WTC11 (cell line): ENCODE data around the gene NDRG2. TPM values are rescaled to one million over a fixed set of nuclear protein-coding genes. Genes with fewer than 3 reads are reported as not detected.

Experiments used
- ATAC-seq: fragments of 200-7000 bp; cut with Tn5 transposase; 2 replicates; pipeline ENCODE4 v1.10.0; 2021; ENCODE audit warnings: mild to moderate bottlenecking, moderate library complexity
- CTCF ChIA-PET: fragments of 300-600 bp; sonication (Branson Sonifier 250); formaldehyde crosslinking; loops from one replicate; lab custom pipeline; 2021; ENCODE audit warnings: antibody characterized with exemption; lab: Charles Lee
- POLR2A ChIA-PET: fragments of 350-600 bp; sonication (Branson Sonifier 250); formaldehyde crosslinking; loops from one replicate; lab custom pipeline; 2021; ENCODE audit warnings: antibody characterized with exemption; lab: Charles Lee
- DNase-seq: peaks from one replicate; pipeline ENCODE4 v3.0.0; 2021; ENCODE audit warnings: low spot score
- H3K27ac Mint-ChIP-seq: 2 replicates; pipeline ENCODE4 v1.8.0; 2021; ENCODE audit warnings: mixed read lengths
- H3K27me3 Mint-ChIP-seq: 2 replicates; pipeline ENCODE4 v1.8.0; 2021; ENCODE audit warnings: low read depth, mild to moderate bottlenecking, moderate library complexity, mixed read lengths
- H3K36me3 Mint-ChIP-seq: 2 replicates; pipeline ENCODE4 v1.8.0; 2021; ENCODE audit warnings: mixed read lengths
- H3K4me1 Mint-ChIP-seq: 2 replicates; pipeline ENCODE4 v1.8.0; 2022; ENCODE audit warnings: mixed read lengths
- H3K4me3 Mint-ChIP-seq: 2 replicates; pipeline ENCODE4 v1.8.0; 2021; ENCODE audit warnings: mild to moderate bottlenecking, moderate library complexity, mixed read lengths
- H3K9me3 Mint-ChIP-seq: 2 replicates; pipeline ENCODE4 v1.8.0; 2021; ENCODE audit warnings: mixed read lengths
- ATF3 ChIP-seq: sonication (generic); formaldehyde crosslinking; conservative IDR thresholded peaks from 2 replicates; pipeline ENCODE4 v1.8.1; 2022; ENCODE audit warnings: mild to moderate bottlenecking, missing genetic modification reagents
- CTCF ChIP-seq: fragments of 200-600 bp; IDR thresholded peaks from 2 replicates; pipeline ENCODE4 v1.8.0; 2022; ENCODE audit warnings: antibody characterized with exemption
- E2F4 ChIP-seq: sonication (generic); formaldehyde crosslinking; IDR thresholded peaks from 2 replicates; pipeline ENCODE4 v1.8.1; 2022; ENCODE audit warnings: low read depth, mild to moderate bottlenecking, moderate library complexity, missing genetic modification reagents, borderline replicate concordance
- EMX1 ChIP-seq: fragments of 250-450 bp; sonication (Bioruptor Pico); IDR thresholded peaks from 2 replicates; pipeline ENCODE4 v1.8.0; 2021; ENCODE audit warnings: mild to moderate bottlenecking
- FOXJ3 ChIP-seq: sonication (generic); formaldehyde crosslinking; IDR thresholded peaks from 2 replicates; pipeline ENCODE4 v1.9.0; 2021; ENCODE audit warnings: missing genetic modification reagents, mild to moderate bottlenecking, borderline replicate concordance
- FOXP4 ChIP-seq: sonication (generic); formaldehyde crosslinking; IDR thresholded peaks from 2 replicates; pipeline ENCODE4 v1.8.0; 2022; ENCODE audit warnings: mild to moderate bottlenecking, missing genetic modification reagents
- GRHL2 ChIP-seq: fragments of 250-450 bp; sonication (Bioruptor Pico); IDR thresholded peaks from 2 replicates; pipeline ENCODE4 v1.8.0; 2022; ENCODE audit warnings: mild to moderate bottlenecking, moderate library complexity; ENCODE audit not compliant: insufficient replicate concordance, severe bottlenecking
- GTF2I ChIP-seq: fragments of 250-450 bp; sonication (Bioruptor Pico); conservative IDR thresholded peaks from 2 replicates; pipeline ENCODE4 v1.4.0; 2021; ENCODE audit warnings: mild to moderate bottlenecking
- HMGA2 ChIP-seq: fragments of 250-450 bp; sonication (Bioruptor Pico); IDR thresholded peaks from 2 replicates; pipeline ENCODE4 v1.4.0; 2021; ENCODE audit warnings: mild to moderate bottlenecking, moderate library complexity
- JUN ChIP-seq: sonication (generic); formaldehyde crosslinking; IDR thresholded peaks from 2 replicates; pipeline ENCODE4 v1.8.0; 2023; ENCODE audit warnings: mild to moderate bottlenecking, missing genetic modification reagents
- NR3C1 ChIP-seq: sonication (generic); formaldehyde crosslinking; conservative IDR thresholded peaks from 2 replicates; pipeline ENCODE4 v1.8.1; 2023; ENCODE audit warnings: low read depth, mild to moderate bottlenecking, missing genetic modification reagents
- OVOL2 ChIP-seq: fragments of 250-450 bp; sonication (Bioruptor Pico); IDR thresholded peaks from 2 replicates; pipeline ENCODE4 v1.9.0; 2021; ENCODE audit warnings: mild to moderate bottlenecking, borderline replicate concordance
- RELA ChIP-seq: sonication (generic); formaldehyde crosslinking; IDR thresholded peaks from 2 replicates; pipeline ENCODE4 v1.8.1; 2022; ENCODE audit warnings: missing genetic modification reagents, mild to moderate bottlenecking, borderline replicate concordance
- SMAD4 ChIP-seq: sonication (generic); formaldehyde crosslinking; IDR thresholded peaks from 2 replicates; pipeline ENCODE4 v1.8.0; 2022; ENCODE audit warnings: mild to moderate bottlenecking, missing genetic modification reagents
- SOX15 ChIP-seq: fragments of 250-450 bp; sonication (Bioruptor Pico); IDR thresholded peaks from 2 replicates; pipeline ENCODE4 v1.9.0; 2021; ENCODE audit warnings: mild to moderate bottlenecking
- TEAD4 ChIP-seq: sonication (generic); formaldehyde crosslinking; IDR thresholded peaks from 2 replicates; pipeline ENCODE4 v1.8.0; 2022; ENCODE audit warnings: mild to moderate bottlenecking, missing genetic modification reagents
- ZBTB43 ChIP-seq: sonication (generic); formaldehyde crosslinking; IDR thresholded peaks from 2 replicates; pipeline ENCODE4 v1.8.1; 2023; ENCODE audit warnings: mild to moderate bottlenecking, missing genetic modification reagents
- ZNF138 ChIP-seq: sonication (generic); formaldehyde crosslinking; conservative IDR thresholded peaks from 2 replicates; pipeline ENCODE4 v1.8.1; 2022; ENCODE audit warnings: mild to moderate bottlenecking, moderate library complexity, missing genetic modification reagents
- ZNF219 ChIP-seq: sonication (generic); formaldehyde crosslinking; IDR thresholded peaks from 2 replicates; pipeline ENCODE4 v1.8.0; 2023; ENCODE audit warnings: missing genetic modification reagents, mild to moderate bottlenecking, borderline replicate concordance
- ZNF232 ChIP-seq: sonication (generic); formaldehyde crosslinking; IDR thresholded peaks from 2 replicates; pipeline ENCODE4 v1.8.0; 2022; ENCODE audit warnings: mild to moderate bottlenecking, missing genetic modification reagents
- ZNF317 ChIP-seq: sonication (generic); formaldehyde crosslinking; IDR thresholded peaks from 2 replicates; pipeline ENCODE4 v1.8.1; 2023; ENCODE audit warnings: low read depth, mild to moderate bottlenecking, moderate library complexity, missing genetic modification reagents, borderline replicate concordance
- ZNF416 ChIP-seq: fragments of 250-450 bp; sonication (Bioruptor Pico); IDR thresholded peaks from 2 replicates; pipeline ENCODE4 v1.9.0; 2021; ENCODE audit warnings: mild to moderate bottlenecking, inconsistent platforms
- ZNF671 ChIP-seq: fragments of 250-450 bp; sonication (Bioruptor Pico); IDR thresholded peaks from 2 replicates; pipeline ENCODE4 v1.8.0; 2021; ENCODE audit warnings: mild to moderate bottlenecking
- ZSCAN18 ChIP-seq: fragments of 250-450 bp; sonication (Bioruptor Pico); IDR thresholded peaks from 2 replicates; pipeline ENCODE4 v2.1.2; 2022; ENCODE audit warnings: mild to moderate bottlenecking, moderate library complexity
- total RNA-seq: library from RNA; stranded (reverse); gene quantifications from 3 replicates; pipeline ENCODE4 v1.2.3, GENCODE V29; 2021

Gene NDRG2
- total RNA-seq, 1 experiment from 2014 or later: 32.2 TPM

- Mint-ChIP-seq H3K27me3 (peaks cover 27% of the 10 kb centered on the region), H3K36me3 (no peaks in the 10 kb centered on the region), H3K4me3 (peak overlapping the region; percentile 89), H3K9me3 (no peaks in the 10 kb centered on the region), H3K4me1 (peaks cover 13% of the 10 kb centered on the region), H3K27ac (no peak overlapping the region)
- TF ChIP-seq ZSCAN18 (CRISPR knock-in tag): no peak
- no peak for TF ChIP-seq TEAD4 (CRISPR knock-in tag)
- no peak for TF ChIP-seq ATF3 (CRISPR knock-in tag)
- TF ChIP-seq ZNF416 (CRISPR knock-in tag): no peak
- no peak for TF ChIP-seq SMAD4 (CRISPR knock-in tag)
- no peak for TF ChIP-seq FOXJ3 (CRISPR knock-in tag)
- TF ChIP-seq GRHL2: no peak
- no peak for TF ChIP-seq GTF2I (CRISPR knock-in tag)
- no peak for TF ChIP-seq ZNF219 (CRISPR knock-in tag)
- TF ChIP-seq NR3C1: no peak
- TF ChIP-seq CTCF: no peak
- TF ChIP-seq E2F4 (CRISPR knock-in tag): no peak
- no peak for TF ChIP-seq EMX1 (CRISPR knock-in tag)
- no peak for TF ChIP-seq FOXP4 (CRISPR knock-in tag)
- TF ChIP-seq ZNF671 (CRISPR knock-in tag): no peak
- TF ChIP-seq ZNF317 (CRISPR knock-in tag): no peak
- TF ChIP-seq SOX15 (CRISPR knock-in tag): no peak
- no peak for TF ChIP-seq JUN (CRISPR knock-in tag)
- TF ChIP-seq ZNF232 (CRISPR knock-in tag): no peak
- ATAC-seq: peak; percentile 3
- ChIA-PET CTCF (interaction anchor here (0.6 to 3.6 kb wide), 90 partner anchors 8 to 536 kb away, joined by 3 to 93 read pairs (median 6); partner anchors contain the start of genes ARHGEF40, EDDM3A, NDRG2 and RNASE1), POLR2A (interaction anchor here (0.8 to 1.6 kb wide), 3 partner anchors 9 to 104 kb away, joined by 3 to 8 read pairs (median 4); no protein-coding TSS in a partner anchor)
- DNase-seq: no peak
Measured at GRCh38 chr14:20970647-20970982, 54.2 kb downstream of the NDRG2 start.

GRCh38 chr14:20969336-20969735, 55.5 kb downstream of the NDRG2 start:
- no peak for TF ChIP-seq RELA (CRISPR knock-in tag)
- TF ChIP-seq ZNF138 (CRISPR knock-in tag): no peak
- no peak for TF ChIP-seq ZBTB43 (CRISPR knock-in tag)
- no peak for TF ChIP-seq OVOL2
- TF ChIP-seq HMGA2: no peak
- ChIA-PET CTCF (interaction anchor here (3.6 kb wide), 1 partner anchor 8 kb away, joined by 93 read pairs; no protein-coding TSS in a partner anchor), POLR2A (no interaction called here)
- peaks cover 13% of the 10 kb centered on the region for H3K4me1 Mint-ChIP-seq
- ATAC-seq (no peak), DNase-seq (no peak)
- H3K36me3 Mint-ChIP-seq: no peaks in the 10 kb centered on the region
- H3K9me3 Mint-ChIP-seq: no peaks in the 10 kb centered on the region
- no peak overlapping the region for H3K4me3 Mint-ChIP-seq
- H3K27ac Mint-ChIP-seq: no peak overlapping the region
- peaks cover 27% of the 10 kb centered on the region for H3K27me3 Mint-ChIP-seq
